Measurements from ENCODE around the gene KLF18.

The KLF18 gene

DNA sequence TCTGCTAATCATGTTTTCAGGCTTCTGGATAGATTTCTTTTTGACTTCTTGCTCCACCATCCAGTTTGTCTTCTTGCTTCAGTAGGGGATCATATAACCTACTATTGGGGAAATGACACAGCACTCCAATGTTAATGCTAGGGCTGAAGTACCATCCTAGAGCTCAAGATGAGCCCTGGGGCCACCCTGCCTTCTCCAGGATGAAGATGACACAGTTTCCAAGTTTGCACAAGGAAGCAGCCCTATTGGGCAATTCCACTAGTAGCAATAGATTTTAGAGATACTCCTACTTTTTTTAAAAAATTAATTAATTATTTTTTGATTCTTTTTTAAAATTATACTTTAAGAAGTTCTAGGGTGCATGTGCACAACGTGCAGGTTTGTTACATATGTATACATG is 11.3 kb upstream of the KLF18 start:
- POLR2A ChIA-PET, result no interaction called here
- Histone ChIP-seq H3K36me3 (ENCODE audit: control insufficient read depth in 2 of 2, insufficient read depth in 1 of 2, low read length in 2 of 2) (no peaks in the 10 kb centered on the region), H3K9me3 (ENCODE audit: control insufficient read depth, insufficient read depth, low read depth, low read length) (no peaks in the 10 kb centered on the region), H3K4me1 (ENCODE audit: control insufficient read depth, insufficient read depth, low read length) (peaks cover 6% of the 10 kb centered on the region; the same call in 1 of the 2 replicates), H3K27ac (ENCODE audit: extremely low read depth, low read depth, low read length) (no peak overlapping the region), H3K4me3 (ENCODE audit: low read depth, low read length) (no peak overlapping the region)
- TF ChIP-seq IKZF3 (tag by site-specific recombination; IDR thresholded peaks at IDR 0.05), result no peak
- TF ChIP-seq, protein P1, sequence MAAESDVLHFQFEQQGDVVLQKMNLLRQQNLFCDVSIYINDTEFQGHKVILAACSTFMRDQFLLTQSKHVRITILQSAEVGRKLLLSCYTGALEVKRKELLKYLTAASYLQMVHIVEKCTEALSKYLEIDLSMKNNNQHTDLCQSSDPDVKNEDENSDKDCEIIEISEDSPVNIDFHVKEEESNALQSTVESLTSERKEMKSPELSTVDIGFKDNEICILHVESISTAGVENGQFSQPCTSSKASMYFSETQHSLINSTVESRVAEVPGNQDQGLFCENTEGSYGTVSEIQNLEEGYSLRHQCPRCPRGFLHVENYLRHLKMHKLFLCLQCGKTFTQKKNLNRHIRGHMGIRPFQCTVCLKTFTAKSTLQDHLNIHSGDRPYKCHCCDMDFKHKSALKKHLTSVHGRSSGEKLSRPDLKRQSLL (tag by site-specific recombination; IDR thresholded peaks at IDR 0.05), result peak; percentile 25; the same call in 1 of the 2 replicates
- no peak for TF ChIP-seq ZNF704 (tag by site-specific recombination; IDR thresholded peaks at IDR 0.05)
- CTCF ChIA-PET, result no interaction called here

GRCh38 chr1:44151808-44152207 is 10.4 kb upstream of the KLF18 start:
- Histone ChIP-seq H3K36me3 (ENCODE audit: control insufficient read depth in 2 of 2, insufficient read depth in 1 of 2, low read length in 2 of 2) (no peaks in the 10 kb centered on the region), H3K4me3 (ENCODE audit: low read depth, low read length) (no peak overlapping the region), H3K27ac (ENCODE audit: extremely low read depth, low read depth, low read length) (no peak overlapping the region), H3K9me3 (ENCODE audit: control insufficient read depth, insufficient read depth, low read depth, low read length) (no peaks in the 10 kb centered on the region), H3K4me1 (ENCODE audit: control insufficient read depth, insufficient read depth, low read length) (peaks cover 6% of the 10 kb centered on the region; the same call in 1 of the 2 replicates)
- POLR2A ChIA-PET, result no interaction called here
- CTCF ChIA-PET, result no interaction called here
- TF ChIP-seq AEBP2 (tag by site-specific recombination; IDR thresholded peaks at IDR 0.05; ENCODE audit: borderline replicate concordance) (no peak), ZNF335 (tag by site-specific recombination; conservative IDR thresholded peaks at IDR 0.05) (no peak), KLF7 (tag by site-specific recombination; IDR thresholded peaks at IDR 0.05; ENCODE audit: borderline replicate concordance) (no peak), ZNF133 (tag by site-specific recombination; IDR thresholded peaks at IDR 0.05) (no peak), SP3 (tag by site-specific recombination; IDR thresholded peaks at IDR 0.05) (no peak), KLF17 (tag by site-specific recombination; IDR thresholded peaks at IDR 0.05) (no peak), ZNF776 (tag by site-specific recombination; IDR thresholded peaks at IDR 0.05; ENCODE audit: borderline replicate concordance) (no peak), KLF9 (tag by site-specific recombination; IDR thresholded peaks at IDR 0.05; ENCODE audit: low read depth) (no peak), ZNF132 (tag by site-specific recombination; IDR thresholded peaks at IDR 0.05; ENCODE audit: borderline replicate concordance) (no peak), YY2 (tag by site-specific recombination; IDR thresholded peaks at IDR 0.05) (no peak), WT1 (tag by site-specific recombination; IDR thresholded peaks at IDR 0.05) (no peak), ZEB2 (tag by site-specific recombination; IDR thresholded peaks at IDR 0.05) (no peak), ZNF169 (tag by site-specific recombination; IDR thresholded peaks at IDR 0.05) (no peak), ZNF488 (tag by site-specific recombination; IDR thresholded peaks at IDR 0.05) (no peak), ZNF324 (tag by site-specific recombination; IDR thresholded peaks at IDR 0.05) (no peak)
- TF ChIP-seq, protein P2, sequence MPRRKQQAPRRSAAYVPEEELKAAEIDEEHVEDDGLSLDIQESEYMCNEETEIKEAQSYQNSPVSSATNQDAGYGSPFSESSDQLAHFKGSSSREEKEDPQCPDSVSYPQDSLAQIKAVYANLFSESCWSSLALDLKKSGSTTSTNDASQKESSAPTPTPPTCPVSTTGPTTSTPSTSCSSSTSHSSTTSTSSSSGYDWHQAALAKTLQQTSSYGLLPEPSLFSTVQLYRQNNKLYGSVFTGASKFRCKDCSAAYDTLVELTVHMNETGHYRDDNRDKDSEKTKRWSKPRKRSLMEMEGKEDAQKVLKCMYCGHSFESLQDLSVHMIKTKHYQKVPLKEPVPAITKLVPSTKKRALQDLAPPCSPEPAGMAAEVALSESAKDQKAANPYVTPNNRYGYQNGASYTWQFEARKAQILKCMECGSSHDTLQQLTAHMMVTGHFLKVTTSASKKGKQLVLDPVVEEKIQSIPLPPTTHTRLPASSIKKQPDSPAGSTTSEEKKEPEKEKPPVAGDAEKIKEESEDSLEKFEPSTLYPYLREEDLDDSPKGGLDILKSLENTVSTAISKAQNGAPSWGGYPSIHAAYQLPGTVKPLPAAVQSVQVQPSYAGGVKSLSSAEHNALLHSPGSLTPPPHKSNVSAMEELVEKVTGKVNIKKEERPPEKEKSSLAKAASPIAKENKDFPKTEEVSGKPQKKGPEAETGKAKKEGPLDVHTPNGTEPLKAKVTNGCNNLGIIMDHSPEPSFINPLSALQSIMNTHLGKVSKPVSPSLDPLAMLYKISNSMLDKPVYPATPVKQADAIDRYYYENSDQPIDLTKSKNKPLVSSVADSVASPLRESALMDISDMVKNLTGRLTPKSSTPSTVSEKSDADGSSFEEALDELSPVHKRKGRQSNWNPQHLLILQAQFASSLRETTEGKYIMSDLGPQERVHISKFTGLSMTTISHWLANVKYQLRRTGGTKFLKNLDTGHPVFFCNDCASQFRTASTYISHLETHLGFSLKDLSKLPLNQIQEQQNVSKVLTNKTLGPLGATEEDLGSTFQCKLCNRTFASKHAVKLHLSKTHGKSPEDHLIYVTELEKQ (tag by site-specific recombination; IDR thresholded peaks at IDR 0.05; ENCODE audit: borderline replicate concordance), result no peak
- TF ChIP-seq, protein P3, sequence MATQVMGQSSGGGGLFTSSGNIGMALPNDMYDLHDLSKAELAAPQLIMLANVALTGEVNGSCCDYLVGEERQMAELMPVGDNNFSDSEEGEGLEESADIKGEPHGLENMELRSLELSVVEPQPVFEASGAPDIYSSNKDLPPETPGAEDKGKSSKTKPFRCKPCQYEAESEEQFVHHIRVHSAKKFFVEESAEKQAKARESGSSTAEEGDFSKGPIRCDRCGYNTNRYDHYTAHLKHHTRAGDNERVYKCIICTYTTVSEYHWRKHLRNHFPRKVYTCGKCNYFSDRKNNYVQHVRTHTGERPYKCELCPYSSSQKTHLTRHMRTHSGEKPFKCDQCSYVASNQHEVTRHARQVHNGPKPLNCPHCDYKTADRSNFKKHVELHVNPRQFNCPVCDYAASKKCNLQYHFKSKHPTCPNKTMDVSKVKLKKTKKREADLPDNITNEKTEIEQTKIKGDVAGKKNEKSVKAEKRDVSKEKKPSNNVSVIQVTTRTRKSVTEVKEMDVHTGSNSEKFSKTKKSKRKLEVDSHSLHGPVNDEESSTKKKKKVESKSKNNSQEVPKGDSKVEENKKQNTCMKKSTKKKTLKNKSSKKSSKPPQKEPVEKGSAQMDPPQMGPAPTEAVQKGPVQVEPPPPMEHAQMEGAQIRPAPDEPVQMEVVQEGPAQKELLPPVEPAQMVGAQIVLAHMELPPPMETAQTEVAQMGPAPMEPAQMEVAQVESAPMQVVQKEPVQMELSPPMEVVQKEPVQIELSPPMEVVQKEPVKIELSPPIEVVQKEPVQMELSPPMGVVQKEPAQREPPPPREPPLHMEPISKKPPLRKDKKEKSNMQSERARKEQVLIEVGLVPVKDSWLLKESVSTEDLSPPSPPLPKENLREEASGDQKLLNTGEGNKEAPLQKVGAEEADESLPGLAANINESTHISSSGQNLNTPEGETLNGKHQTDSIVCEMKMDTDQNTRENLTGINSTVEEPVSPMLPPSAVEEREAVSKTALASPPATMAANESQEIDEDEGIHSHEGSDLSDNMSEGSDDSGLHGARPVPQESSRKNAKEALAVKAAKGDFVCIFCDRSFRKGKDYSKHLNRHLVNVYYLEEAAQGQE (tag by site-specific recombination; IDR thresholded peaks at IDR 0.05), result no peak

Measured in HEK293 (cell line).